SU-DHL-6 (cell line): ENCODE data around the gene BRSK2.

Source experiments
- EZH2phosphoT487 ChIP-seq: fragments of 200-600 bp; sonication (generic), shearing (Covaris generic); conservative IDR thresholded peaks from 2 replicates; pipeline ENCODE4 v1.6.1; 2018; ENCODE audit warnings: mild to moderate bottlenecking, antibody characterized with exemption, low read length, moderate library complexity, mixed read lengths
- TF ChIP-seq, protein P1 (sequence below): fragments of 200-600 bp; sonication (generic); IDR thresholded peaks from one replicate; pipeline ENCODE4 v1.5.1; 2017; ENCODE audit warnings: antibody characterized with exemption, mild to moderate bottlenecking, low read length, moderate library complexity; ENCODE audit not compliant: insufficient read depth, poor library complexity, severe bottlenecking

DNA sequence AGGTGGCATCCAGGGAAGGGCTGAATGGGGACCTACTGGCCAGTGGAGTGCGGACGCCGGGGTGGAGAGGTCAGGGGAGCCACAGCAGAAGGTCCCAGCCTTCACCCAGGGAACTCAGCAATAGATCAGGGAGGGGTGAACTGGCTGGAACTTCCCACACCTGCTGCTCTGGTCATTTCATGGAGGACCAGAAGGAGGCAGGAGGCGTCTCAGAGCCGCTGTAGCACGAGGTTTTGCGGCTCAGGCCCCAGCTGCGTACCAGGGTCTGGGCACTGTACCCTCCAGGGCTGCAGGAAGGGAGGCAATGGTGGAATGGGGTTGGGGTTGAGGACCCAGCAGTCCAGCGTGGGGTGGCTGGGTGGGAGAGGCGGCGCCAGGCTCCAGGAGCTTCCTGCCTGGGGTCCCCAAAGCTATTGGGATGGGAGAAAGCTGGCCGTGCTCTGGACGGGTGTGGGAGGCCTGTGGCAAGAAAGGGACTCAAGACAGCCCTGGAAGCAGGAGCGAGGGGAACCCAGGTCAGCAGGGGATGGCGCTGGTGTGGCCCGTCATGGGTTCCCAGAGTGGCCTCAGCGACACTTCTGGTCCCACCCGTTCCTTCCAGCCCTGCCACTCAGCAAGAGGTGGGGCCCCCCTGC lies 20.2 kb upstream of the BRSK2 start:
- TF ChIP-seq, protein P1, sequence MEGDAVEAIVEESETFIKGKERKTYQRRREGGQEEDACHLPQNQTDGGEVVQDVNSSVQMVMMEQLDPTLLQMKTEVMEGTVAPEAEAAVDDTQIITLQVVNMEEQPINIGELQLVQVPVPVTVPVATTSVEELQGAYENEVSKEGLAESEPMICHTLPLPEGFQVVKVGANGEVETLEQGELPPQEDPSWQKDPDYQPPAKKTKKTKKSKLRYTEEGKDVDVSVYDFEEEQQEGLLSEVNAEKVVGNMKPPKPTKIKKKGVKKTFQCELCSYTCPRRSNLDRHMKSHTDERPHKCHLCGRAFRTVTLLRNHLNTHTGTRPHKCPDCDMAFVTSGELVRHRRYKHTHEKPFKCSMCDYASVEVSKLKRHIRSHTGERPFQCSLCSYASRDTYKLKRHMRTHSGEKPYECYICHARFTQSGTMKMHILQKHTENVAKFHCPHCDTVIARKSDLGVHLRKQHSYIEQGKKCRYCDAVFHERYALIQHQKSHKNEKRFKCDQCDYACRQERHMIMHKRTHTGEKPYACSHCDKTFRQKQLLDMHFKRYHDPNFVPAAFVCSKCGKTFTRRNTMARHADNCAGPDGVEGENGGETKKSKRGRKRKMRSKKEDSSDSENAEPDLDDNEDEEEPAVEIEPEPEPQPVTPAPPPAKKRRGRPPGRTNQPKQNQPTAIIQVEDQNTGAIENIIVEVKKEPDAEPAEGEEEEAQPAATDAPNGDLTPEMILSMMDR: no peak
- TF ChIP-seq EZH2phosphoT487: no peak
